Thoracic aorta (tissue), 2 donors: Measurements from ENCODE around the gene PFDN1. TPM values are rescaled to one million over a fixed set of nuclear protein-coding genes. Genes with fewer than 3 reads are reported as not detected.
A peak's percentile ranks its signal among the peaks of the same experiment; 100 is the strongest.

Source experiments
- ATAC-seq: fragments of 150-250 bp; one replicate; pipeline ENCODE4 v1.8.0; 2017; ENCODE audit warnings: low read depth; ENCODE audit not compliant: insufficient number of reproducible peaks, low FRiP score
- DNase-seq: peaks from one replicate; pipeline ENCODE4 v3.0.0-alpha.2; 2020; ENCODE audit warnings: low spot score
- H3K27ac ChIP-seq, 2 donors: fragments of 200-600 bp; sonication (generic); 1 replicate in 1 of 2; 2 replicates in 1 of 2; pipeline ENCODE4 v1.5.1; 2016; ENCODE audit warnings: mild to moderate bottlenecking in 2 of 2, moderate library complexity in 2 of 2
- H3K27me3 ChIP-seq: fragments of 200-600 bp; sonication (generic); replicated peaks from 2 replicates; pipeline ENCODE4 v1.6.0; 2016; ENCODE audit warnings: mild to moderate bottlenecking; ENCODE audit not compliant: insufficient read depth
- H3K36me3 ChIP-seq: fragments of 200-600 bp; sonication (generic); one replicate; pipeline ENCODE4 v1.5.1; 2016
- H3K4me1 ChIP-seq, 2 donors: fragments of 200-600 bp; sonication (generic); 1 replicate in 1 of 2; 2 replicates in 1 of 2; pipeline versions ENCODE4 v1.5.1 to v1.6.0; 2016; ENCODE audit warnings: low read depth in 2 of 2, mild to moderate bottlenecking in 1 of 2; ENCODE audit not compliant: control insufficient read depth in 1 of 2
- H3K4me3 ChIP-seq: fragments of 200-600 bp; sonication (generic); 2 replicates; pipeline ENCODE4 v1.5.1; 2016; ENCODE audit warnings: mild to moderate bottlenecking
- H3K9me3 ChIP-seq: fragments of 200-600 bp; sonication (generic); 2 replicates; pipeline ENCODE4 v1.5.1; 2016
- total RNA-seq, 2 donors: library from RNA; depleted of rRNA; stranded (reverse); fragments of >200 nt; gene quantifications; one replicate each; pipeline versions ENCODE4 v1.1.0 to v1.2.3, GENCODE V29; 2016
- TF ChIP-seq, protein P1 (sequence below): fragments of 200-600 bp; sonication (generic); IDR thresholded peaks from one replicate; pipeline ENCODE4 v1.5.1; 2019; ENCODE audit warnings: antibody characterized with exemption

The PFDN1 gene, protein sequence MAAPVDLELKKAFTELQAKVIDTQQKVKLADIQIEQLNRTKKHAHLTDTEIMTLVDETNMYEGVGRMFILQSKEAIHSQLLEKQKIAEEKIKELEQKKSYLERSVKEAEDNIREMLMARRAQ
- total RNA-seq, result 10 to 100 TPM; 62.5 to 72.2 TPM

DNA sequence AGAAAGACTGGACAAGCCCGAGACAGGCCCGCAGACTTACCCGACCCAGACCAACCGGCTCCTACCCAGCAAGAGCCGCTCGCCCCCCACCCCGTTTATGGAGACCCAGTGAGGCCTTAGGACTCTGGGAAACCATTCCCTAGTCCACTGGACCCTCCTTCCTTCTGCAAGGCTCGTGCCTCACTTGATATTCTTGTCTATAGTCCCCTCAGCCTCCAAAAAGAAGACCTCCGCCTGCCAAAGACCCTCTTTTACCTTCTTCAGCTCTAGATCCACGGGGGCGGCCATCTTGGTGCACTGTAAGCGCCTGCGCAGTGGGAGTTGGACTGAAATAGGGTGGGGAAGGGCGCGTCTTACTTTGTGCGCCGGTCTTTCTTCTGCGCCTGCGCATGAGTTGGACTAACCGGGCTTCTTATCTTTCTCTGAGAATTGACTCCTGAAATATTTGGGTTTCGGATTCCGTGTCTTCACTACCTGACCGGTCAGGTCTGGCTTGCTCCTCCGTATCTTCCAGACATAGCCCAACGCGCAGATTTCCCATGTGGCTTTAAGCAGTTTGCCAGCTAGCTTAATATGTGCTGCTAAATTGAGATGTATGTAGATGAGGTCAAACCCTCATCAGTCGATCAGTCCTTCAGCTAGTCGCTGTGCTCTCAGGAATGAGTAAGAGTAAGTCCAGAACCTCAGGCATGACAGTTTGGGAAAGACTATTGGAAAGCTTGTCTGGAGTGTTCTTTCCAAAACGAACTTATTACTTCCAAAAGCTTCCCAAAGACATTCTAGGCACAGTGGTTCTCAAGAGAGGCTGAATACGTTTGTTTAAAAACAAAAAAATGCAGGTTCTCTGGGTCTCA lies at the start of gene PFDN1:
Gene PFDN1 (minus strand): TSS at position 316 of the 854 bp plus-strand sequence. CDS start 28 bp downstream, at position 288.
- peak within 1 kb of the TSS; percentile 66 to 79 for H3K27ac ChIP-seq

DNA sequence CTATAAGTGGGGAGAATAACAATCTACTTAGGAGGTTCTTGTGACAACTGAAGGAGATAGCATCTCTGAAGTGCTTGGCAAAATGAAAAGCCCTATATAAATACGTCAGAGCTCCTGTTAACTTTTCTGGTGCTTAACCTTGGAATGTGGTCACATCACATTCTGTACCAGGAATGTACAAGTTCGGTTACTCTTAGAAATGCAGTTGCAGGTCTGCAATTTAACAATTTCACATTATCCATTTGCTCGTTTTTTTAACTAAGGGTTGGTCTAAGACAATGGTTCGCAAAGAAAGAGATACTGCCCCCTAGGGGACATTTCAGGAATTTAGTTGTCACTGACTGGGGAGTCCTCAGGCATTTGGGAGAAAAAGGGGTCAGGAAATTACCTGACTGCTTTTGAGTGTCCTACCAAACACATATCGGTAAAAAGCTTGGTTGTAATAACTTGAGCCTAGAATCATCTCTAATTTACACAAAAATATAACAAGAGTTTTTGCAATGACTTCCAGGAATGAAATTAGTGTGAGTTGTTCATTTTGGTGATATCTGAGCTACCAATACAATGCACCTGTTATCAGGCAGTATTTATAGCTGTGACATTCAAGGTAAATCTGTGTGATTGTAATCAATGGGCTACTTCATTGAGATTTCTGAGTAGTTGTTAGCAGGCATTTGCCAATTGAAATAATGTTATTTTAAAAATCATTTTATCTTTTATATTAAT lies 48.9 kb upstream of the PFDN1 start:
- no peak for ATAC-seq

More for the DNA sequence above, at the start of gene PFDN1:
- no peaks in the 10 kb centered on the region for H3K9me3 ChIP-seq
- TF ChIP-seq, protein P1, sequence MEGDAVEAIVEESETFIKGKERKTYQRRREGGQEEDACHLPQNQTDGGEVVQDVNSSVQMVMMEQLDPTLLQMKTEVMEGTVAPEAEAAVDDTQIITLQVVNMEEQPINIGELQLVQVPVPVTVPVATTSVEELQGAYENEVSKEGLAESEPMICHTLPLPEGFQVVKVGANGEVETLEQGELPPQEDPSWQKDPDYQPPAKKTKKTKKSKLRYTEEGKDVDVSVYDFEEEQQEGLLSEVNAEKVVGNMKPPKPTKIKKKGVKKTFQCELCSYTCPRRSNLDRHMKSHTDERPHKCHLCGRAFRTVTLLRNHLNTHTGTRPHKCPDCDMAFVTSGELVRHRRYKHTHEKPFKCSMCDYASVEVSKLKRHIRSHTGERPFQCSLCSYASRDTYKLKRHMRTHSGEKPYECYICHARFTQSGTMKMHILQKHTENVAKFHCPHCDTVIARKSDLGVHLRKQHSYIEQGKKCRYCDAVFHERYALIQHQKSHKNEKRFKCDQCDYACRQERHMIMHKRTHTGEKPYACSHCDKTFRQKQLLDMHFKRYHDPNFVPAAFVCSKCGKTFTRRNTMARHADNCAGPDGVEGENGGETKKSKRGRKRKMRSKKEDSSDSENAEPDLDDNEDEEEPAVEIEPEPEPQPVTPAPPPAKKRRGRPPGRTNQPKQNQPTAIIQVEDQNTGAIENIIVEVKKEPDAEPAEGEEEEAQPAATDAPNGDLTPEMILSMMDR, result no peak
- peak within 1 kb of the TSS; percentile 100 for H3K4me3 ChIP-seq
- DNase-seq (peak; percentile 87), ATAC-seq (peak; percentile 86)
- H3K4me1 ChIP-seq, result peaks cover 25 to 26% of the 10 kb centered on the region in 2 donors
- H3K27me3 ChIP-seq, result no peaks in the 10 kb centered on the region
- peaks cover 4% of the 10 kb centered on the region for H3K36me3 ChIP-seq

DNA sequence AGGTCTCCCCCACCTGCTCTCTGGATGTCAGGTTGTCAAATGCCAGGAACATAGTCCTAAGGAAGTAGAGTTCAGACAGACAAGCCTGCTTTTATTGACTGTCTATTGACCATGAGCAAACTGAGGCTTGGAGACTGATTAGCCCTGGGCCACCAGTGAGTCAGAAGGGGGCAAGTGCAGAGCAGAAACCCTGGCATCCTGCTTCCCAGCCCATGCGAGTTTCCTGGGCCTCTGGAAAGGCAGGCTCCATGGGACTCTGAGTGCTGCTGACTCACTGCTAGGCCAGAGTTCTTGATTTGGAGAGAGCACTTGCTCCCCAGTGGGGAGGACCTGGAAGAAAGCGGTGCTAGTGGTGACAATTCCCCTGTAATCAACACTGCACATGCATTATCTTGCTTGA lies 46.3 kb upstream of the PFDN1 start:
- TF ChIP-seq, protein P1, result no peak
- no peaks in the 10 kb centered on the region for H3K36me3 ChIP-seq
- DNase-seq, result no peak

More for the DNA sequence above, 48.9 kb upstream of the PFDN1 start:
- Histone ChIP-seq H3K9me3 (no peaks in the 10 kb centered on the region), H3K36me3 (no peaks in the 10 kb centered on the region), H3K4me1 (peaks cover 4 to 8% of the 10 kb centered on the region in 2 donors), H3K27me3 (no peaks in the 10 kb centered on the region), H3K4me3 (no peak overlapping the region), H3K27ac (no peak overlapping the region)
- TF ChIP-seq, protein P1, result peak; percentile 89
- no peak for DNase-seq

DNA sequence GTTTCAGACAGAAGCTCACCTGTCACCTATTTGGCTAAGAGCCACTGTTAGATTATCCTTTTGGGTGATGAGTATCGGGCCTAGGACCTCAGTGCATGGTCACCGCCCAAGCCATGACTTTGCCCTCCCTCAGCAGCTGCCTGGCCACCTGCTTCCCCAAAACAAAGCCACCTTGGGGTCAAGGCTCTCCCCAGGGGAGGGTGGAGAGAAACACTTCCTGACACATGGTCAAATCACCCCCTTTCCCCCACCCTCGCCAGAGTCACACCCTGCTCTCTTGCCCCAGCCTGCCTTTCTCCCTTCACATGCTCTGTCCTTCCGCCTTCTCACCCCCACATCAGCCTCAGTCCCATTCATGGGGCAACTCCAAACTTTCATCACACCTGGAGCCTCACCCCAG lies 45.2 kb upstream of the PFDN1 start:
- TF ChIP-seq, protein P1, result no peak
- Histone ChIP-seq H3K27me3 (no peaks in the 10 kb centered on the region), H3K4me3 (no peak overlapping the region), H3K4me1 (peaks cover 4 to 24% of the 10 kb centered on the region in 2 donors), H3K9me3 (no peaks in the 10 kb centered on the region), H3K27ac (no peak overlapping the region), H3K36me3 (no peaks in the 10 kb centered on the region)
- ATAC-seq, result no peak
- no peak for DNase-seq

More for the DNA sequence above, 46.3 kb upstream of the PFDN1 start:
- no peak overlapping the region for H3K27ac ChIP-seq
- no peak for ATAC-seq
- H3K4me3 ChIP-seq, result no peak overlapping the region
- peaks cover 4 to 24% of the 10 kb centered on the region in 2 donors for H3K4me1 ChIP-seq
- no peaks in the 10 kb centered on the region for H3K9me3 ChIP-seq
- H3K27me3 ChIP-seq, result no peaks in the 10 kb centered on the region

DNA sequence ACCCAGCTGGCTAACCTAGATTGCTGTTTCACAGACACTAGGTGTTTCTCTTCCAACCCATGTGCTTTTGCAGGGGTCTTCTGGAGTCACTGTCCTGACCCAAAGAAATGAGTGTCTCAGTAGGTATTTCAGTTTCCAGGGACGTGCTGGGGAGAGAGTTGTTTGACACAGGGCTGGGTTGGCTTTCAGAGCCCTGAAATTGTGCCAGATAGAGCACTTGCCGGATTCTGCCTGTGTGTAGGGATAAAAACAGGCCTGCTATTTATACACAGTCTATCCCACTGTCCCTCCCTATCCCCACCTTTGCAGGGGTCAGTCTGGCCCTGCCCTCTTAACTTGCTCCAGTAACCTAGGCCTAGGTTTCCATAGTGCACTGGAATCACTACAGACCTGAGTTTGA lies 44.5 kb upstream of the PFDN1 start:
- no peak overlapping the region for H3K4me3 ChIP-seq
- TF ChIP-seq, protein P1, result no peak
- H3K27ac ChIP-seq, result peak overlapping the region in 1 of 2 donors; percentile 64
- H3K9me3 ChIP-seq, result no peaks in the 10 kb centered on the region
- ATAC-seq (no peak), DNase-seq (no peak)
- H3K27me3 ChIP-seq, result no peaks in the 10 kb centered on the region
- peaks cover 4 to 28% of the 10 kb centered on the region in 2 donors for H3K4me1 ChIP-seq
- H3K36me3 ChIP-seq, result no peaks in the 10 kb centered on the region
